ENCODE results near the gene HBP1.
A peak's percentile ranks its signal among the peaks of the same experiment; 100 is the strongest.

The HBP1 gene

GRCh38 chr7:107145067-107145838 is 23.6 kb upstream of the HBP1 start:
- no peak for TF ChIP-seq ZFP30 (CRISPR knock-in tag; IDR thresholded peaks at IDR 0.05)
- no peak for TF ChIP-seq ZNF565 (CRISPR knock-in tag; conservative IDR thresholded peaks at IDR 0.05; ENCODE audit: low read depth)
- no peak for TF ChIP-seq CSDC2 (CRISPR knock-in tag; IDR thresholded peaks at IDR 0.05)
- TF ChIP-seq ESRRG (CRISPR knock-in tag; IDR thresholded peaks at IDR 0.05) = no peak
- no peak for TF ChIP-seq ZC3H10 (CRISPR knock-in tag; IDR thresholded peaks at IDR 0.05)
- TF ChIP-seq SNAI2 (CRISPR knock-in tag; IDR thresholded peaks at IDR 0.05) = no peak
- TF ChIP-seq TCF4 (CRISPR knock-in tag; IDR thresholded peaks at IDR 0.05; ENCODE audit: borderline replicate concordance) = no peak
- no peak for TF ChIP-seq OSR1 (CRISPR knock-in tag; IDR thresholded peaks at IDR 0.05)
- TF ChIP-seq CREB5 (CRISPR knock-in tag; IDR thresholded peaks at IDR 0.05; ENCODE audit: low read depth) = no peak
- TF ChIP-seq, protein P1, sequence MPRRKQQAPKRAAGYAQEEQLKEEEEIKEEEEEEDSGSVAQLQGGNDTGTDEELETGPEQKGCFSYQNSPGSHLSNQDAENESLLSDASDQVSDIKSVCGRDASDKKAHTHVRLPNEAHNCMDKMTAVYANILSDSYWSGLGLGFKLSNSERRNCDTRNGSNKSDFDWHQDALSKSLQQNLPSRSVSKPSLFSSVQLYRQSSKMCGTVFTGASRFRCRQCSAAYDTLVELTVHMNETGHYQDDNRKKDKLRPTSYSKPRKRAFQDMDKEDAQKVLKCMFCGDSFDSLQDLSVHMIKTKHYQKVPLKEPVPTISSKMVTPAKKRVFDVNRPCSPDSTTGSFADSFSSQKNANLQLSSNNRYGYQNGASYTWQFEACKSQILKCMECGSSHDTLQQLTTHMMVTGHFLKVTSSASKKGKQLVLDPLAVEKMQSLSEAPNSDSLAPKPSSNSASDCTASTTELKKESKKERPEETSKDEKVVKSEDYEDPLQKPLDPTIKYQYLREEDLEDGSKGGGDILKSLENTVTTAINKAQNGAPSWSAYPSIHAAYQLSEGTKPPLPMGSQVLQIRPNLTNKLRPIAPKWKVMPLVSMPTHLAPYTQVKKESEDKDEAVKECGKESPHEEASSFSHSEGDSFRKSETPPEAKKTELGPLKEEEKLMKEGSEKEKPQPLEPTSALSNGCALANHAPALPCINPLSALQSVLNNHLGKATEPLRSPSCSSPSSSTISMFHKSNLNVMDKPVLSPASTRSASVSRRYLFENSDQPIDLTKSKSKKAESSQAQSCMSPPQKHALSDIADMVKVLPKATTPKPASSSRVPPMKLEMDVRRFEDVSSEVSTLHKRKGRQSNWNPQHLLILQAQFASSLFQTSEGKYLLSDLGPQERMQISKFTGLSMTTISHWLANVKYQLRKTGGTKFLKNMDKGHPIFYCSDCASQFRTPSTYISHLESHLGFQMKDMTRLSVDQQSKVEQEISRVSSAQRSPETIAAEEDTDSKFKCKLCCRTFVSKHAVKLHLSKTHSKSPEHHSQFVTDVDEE (CRISPR knock-in tag; IDR thresholded peaks at IDR 0.05) = no peak
- no peak for TF ChIP-seq GLIS3 (CRISPR knock-in tag; IDR thresholded peaks at IDR 0.05)
- TF ChIP-seq, protein P2, sequence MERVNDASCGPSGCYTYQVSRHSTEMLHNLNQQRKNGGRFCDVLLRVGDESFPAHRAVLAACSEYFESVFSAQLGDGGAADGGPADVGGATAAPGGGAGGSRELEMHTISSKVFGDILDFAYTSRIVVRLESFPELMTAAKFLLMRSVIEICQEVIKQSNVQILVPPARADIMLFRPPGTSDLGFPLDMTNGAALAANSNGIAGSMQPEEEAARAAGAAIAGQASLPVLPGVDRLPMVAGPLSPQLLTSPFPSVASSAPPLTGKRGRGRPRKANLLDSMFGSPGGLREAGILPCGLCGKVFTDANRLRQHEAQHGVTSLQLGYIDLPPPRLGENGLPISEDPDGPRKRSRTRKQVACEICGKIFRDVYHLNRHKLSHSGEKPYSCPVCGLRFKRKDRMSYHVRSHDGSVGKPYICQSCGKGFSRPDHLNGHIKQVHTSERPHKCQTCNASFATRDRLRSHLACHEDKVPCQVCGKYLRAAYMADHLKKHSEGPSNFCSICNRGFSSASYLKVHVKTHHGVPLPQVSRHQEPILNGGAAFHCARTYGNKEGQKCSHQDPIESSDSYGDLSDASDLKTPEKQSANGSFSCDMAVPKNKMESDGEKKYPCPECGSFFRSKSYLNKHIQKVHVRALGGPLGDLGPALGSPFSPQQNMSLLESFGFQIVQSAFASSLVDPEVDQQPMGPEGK (CRISPR knock-in tag; IDR thresholded peaks at IDR 0.05; ENCODE audit: borderline replicate concordance) = no peak
- no peak for TF ChIP-seq ZNF8 (CRISPR knock-in tag; IDR thresholded peaks at IDR 0.05)
- TF ChIP-seq ARNTL (CRISPR knock-in tag; IDR thresholded peaks at IDR 0.05; ENCODE audit: borderline replicate concordance, low read depth) = no peak
- TF ChIP-seq BACH2 (CRISPR knock-in tag; IDR thresholded peaks at IDR 0.05; ENCODE audit: borderline replicate concordance) = no peak
- TF ChIP-seq RARB (CRISPR knock-in tag; IDR thresholded peaks at IDR 0.05) = no peak
- TF ChIP-seq ZNF70 (CRISPR knock-in tag; IDR thresholded peaks at IDR 0.05) = no peak
- no peak for TF ChIP-seq ISL1 (CRISPR knock-in tag; IDR thresholded peaks at IDR 0.05)
- ATAC-seq = no peak

- ATAC-seq = peak; percentile 92
- TF ChIP-seq, protein P1 (CRISPR knock-in tag; IDR thresholded peaks at IDR 0.05) = no peak
- TF ChIP-seq ZNF8 (CRISPR knock-in tag; IDR thresholded peaks at IDR 0.05) (no peak), ZNF565 (CRISPR knock-in tag; conservative IDR thresholded peaks at IDR 0.05; ENCODE audit: low read depth) (no peak), ZNF70 (CRISPR knock-in tag; IDR thresholded peaks at IDR 0.05) (no peak), PPARA (CRISPR knock-in tag; IDR thresholded peaks at IDR 0.05; ENCODE audit: borderline replicate concordance) (no peak), ISL1 (CRISPR knock-in tag; IDR thresholded peaks at IDR 0.05) (no peak), ZC3H10 (CRISPR knock-in tag; IDR thresholded peaks at IDR 0.05) (no peak), ESRRG (CRISPR knock-in tag; IDR thresholded peaks at IDR 0.05) (no peak)
Observed at GRCh38 chr7:107147464-107148393, 21.1 kb upstream of the HBP1 start.
